Smooth muscle cell (in vitro differentiated cells): ENCODE data around the gene APOBEC3A. TPM values are rescaled to one million over a fixed set of nuclear protein-coding genes. Genes with fewer than 3 reads are reported as not detected.

Experiments used
- DNase-seq: peaks from one replicate; lab custom pipeline; 2025; ENCODE audit not compliant: unreplicated experiment; lab: John Stamatoyannopoulos, UW
- H2AFZ ChIP-seq: fragments of 200-600 bp; sonication (generic); 2 replicates; pipeline ENCODE4 v1.6.0; 2016; ENCODE audit warnings: antibody characterized with exemption, low read depth, mild to moderate bottlenecking
- H3F3A ChIP-seq: fragments of 200-600 bp; sonication (generic); 2 replicates; pipeline ENCODE4 v1.6.0; 2017; ENCODE audit warnings: antibody characterized with exemption, low read depth
- H3K27ac ChIP-seq: fragments of 200-600 bp; sonication (generic); 2 replicates; pipeline ENCODE4 v1.5.1; 2016; ENCODE audit warnings: low read depth, mild to moderate bottlenecking
- H3K27me3 ChIP-seq: fragments of 200-600 bp; sonication (generic); 2 replicates; pipeline ENCODE4 v1.6.1; 2016; ENCODE audit warnings: low read depth, mild to moderate bottlenecking
- H3K36me3 ChIP-seq: fragments of 200-600 bp; sonication (generic); 2 replicates; pipeline ENCODE4 v1.5.1; 2016; ENCODE audit warnings: low read depth
- H3K4me1 ChIP-seq: fragments of 200-600 bp; sonication (generic); 2 replicates; pipeline ENCODE4 v1.5.1; 2016; ENCODE audit warnings: low read depth
- H3K4me2 ChIP-seq: fragments of 200-600 bp; sonication (generic); 2 replicates; pipeline ENCODE4 v1.6.0; 2016; ENCODE audit warnings: mild to moderate bottlenecking
- H3K4me3 ChIP-seq: fragments of 200-600 bp; sonication (generic); 2 replicates; pipeline ENCODE4 v1.5.1; 2016; ENCODE audit warnings: mild to moderate bottlenecking
- H3K79me2 ChIP-seq: fragments of 200-600 bp; sonication (generic); 2 replicates; pipeline ENCODE4 v1.6.0; 2016; ENCODE audit warnings: low read depth, mild to moderate bottlenecking
- H3K9ac ChIP-seq: fragments of 200-600 bp; sonication (generic); 2 replicates; pipeline ENCODE4 v1.6.0; 2016; ENCODE audit warnings: low read depth
- H3K9me3 ChIP-seq: fragments of 200-600 bp; sonication (generic); replicated peaks from 2 replicates; pipeline ENCODE4 v1.5.1; 2016; ENCODE audit warnings: low read depth
- H4K20me1 ChIP-seq: fragments of 200-600 bp; sonication (generic); 2 replicates; pipeline ENCODE4 v1.6.0; 2016; ENCODE audit warnings: low read depth
- CTCF ChIP-seq: fragments of 200-600 bp; sonication (generic); IDR thresholded peaks from 2 replicates; pipeline ENCODE4 v1.5.1; 2017; ENCODE audit warnings: borderline replicate concordance, mild to moderate bottlenecking, antibody characterized with exemption; ENCODE audit not compliant: insufficient read depth, poor library complexity, severe bottlenecking
- WGBS: methylation state at CpG from one replicate; pipeline ENCODE4 v1.1.7; 2016; ENCODE audit warnings: low lambda C conversion rate; 5-methylcytosine and 5-hydroxymethylcytosine counted together
- polyA plus RNA-seq: library from polyadenylated mRNA; unstranded; fragments of >200 nt; fragmentation: Nextera tagmentation; extraction: Ambion mirVana; gene quantifications from 2 replicates; pipeline ENCODE4 v1.2.1, GENCODE V29; 2016
- total RNA-seq: library from RNA; depleted of rRNA; stranded (reverse); fragments of >200 nt; gene quantifications from 2 replicates; pipeline ENCODE4 v1.2.3, GENCODE V29; 2014

Gene APOBEC3A
- total and polyA plus RNA-seq, 2 experiments from 2014 or later = 0.18 TPM; not detected in 1

- Histone ChIP-seq H3K27ac (no peak overlapping the region), H3K79me2 (no peaks in the 10 kb centered on the region), H3K4me2 (no peak overlapping the region), H3K4me1 (no peaks in the 10 kb centered on the region), H4K20me1 (no peaks in the 10 kb centered on the region), H3K9me3 (no peaks in the 10 kb centered on the region), H2AFZ (no peak overlapping the region), H3K4me3 (no peak overlapping the region), H3K27me3 (no peaks in the 10 kb centered on the region), H3F3A (no peaks in the 10 kb centered on the region), H3K9ac (no peak overlapping the region), H3K36me3 (no peaks in the 10 kb centered on the region)
- WGBS = 87% methylated on average over 16 of the region's 17 CpGs
- no peak for TF ChIP-seq CTCF
- no peak for DNase-seq
Observed at GRCh38 chr22:38936562-38936961, 20.8 kb upstream of the APOBEC3A start.

DNA sequence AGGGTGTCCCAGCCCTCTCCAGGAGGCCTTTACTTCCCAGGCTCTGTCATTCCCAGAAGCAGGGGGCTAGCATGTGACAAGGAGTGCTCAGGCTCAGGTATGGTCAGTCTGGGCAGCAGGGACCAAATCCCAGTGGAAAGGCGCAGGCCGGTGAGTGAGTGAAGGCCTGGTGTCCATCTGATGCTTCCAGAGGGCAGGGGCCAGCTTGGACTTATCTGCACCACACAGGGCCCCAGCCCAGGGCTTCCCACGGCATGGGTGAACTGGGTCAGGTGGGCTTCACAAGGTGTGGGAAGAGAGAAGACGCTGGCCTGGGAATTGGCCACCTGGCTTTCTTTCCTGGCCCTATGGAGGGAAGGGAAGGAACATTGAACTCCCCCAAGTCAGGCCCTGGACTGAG, 20.4 kb upstream of the APOBEC3A start:
- H3K9me3 ChIP-seq = no peaks in the 10 kb centered on the region
- no peak overlapping the region for H3K4me2 ChIP-seq
- no peak overlapping the region for H2AFZ ChIP-seq
- TF ChIP-seq CTCF = no peak
- no peaks in the 10 kb centered on the region for H3K27me3 ChIP-seq
- H3K79me2 ChIP-seq = no peaks in the 10 kb centered on the region
- no peak overlapping the region for H3K4me3 ChIP-seq
- no peak overlapping the region for H3K9ac ChIP-seq
- 93% methylated on average over 4 of the region's 4 CpGs for WGBS
- H4K20me1 ChIP-seq = no peaks in the 10 kb centered on the region
- H3F3A ChIP-seq = no peaks in the 10 kb centered on the region
- no peak overlapping the region for H3K27ac ChIP-seq
- H3K4me1 ChIP-seq = no peaks in the 10 kb centered on the region
- DNase-seq = no peak
- no peaks in the 10 kb centered on the region for H3K36me3 ChIP-seq

DNA sequence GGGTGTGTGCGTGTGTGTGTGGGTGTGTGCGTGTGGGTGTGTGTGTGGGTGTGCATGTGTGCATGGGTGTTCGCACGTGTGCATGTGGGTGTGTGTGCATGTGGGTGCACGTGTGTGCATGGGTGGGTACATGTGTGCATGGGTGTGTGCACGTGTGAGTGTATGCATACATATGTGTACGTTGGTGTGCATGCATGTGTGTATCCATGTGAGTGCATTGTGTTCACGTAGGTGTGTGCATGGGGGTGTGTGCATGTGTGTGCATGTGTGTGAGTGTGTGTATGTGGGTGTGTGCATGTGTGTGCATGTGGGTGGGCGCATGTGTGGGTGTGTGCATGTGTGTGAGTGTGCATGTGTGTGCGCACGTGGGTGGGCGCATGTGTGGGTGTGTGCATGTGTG, 19.9 kb upstream of the APOBEC3A start:
- H3K79me2 ChIP-seq = no peaks in the 10 kb centered on the region
- no peaks in the 10 kb centered on the region for H3F3A ChIP-seq
- no peak overlapping the region for H2AFZ ChIP-seq
- no peak overlapping the region for H3K4me3 ChIP-seq
- 94% methylated on average over 12 of the region's 12 CpGs for WGBS
- TF ChIP-seq CTCF = no peak
- H3K4me1 ChIP-seq = no peaks in the 10 kb centered on the region
- H3K36me3 ChIP-seq = no peaks in the 10 kb centered on the region
- no peak overlapping the region for H3K27ac ChIP-seq
- no peak overlapping the region for H3K4me2 ChIP-seq
- no peaks in the 10 kb centered on the region for H3K9me3 ChIP-seq
- H4K20me1 ChIP-seq = no peaks in the 10 kb centered on the region
- DNase-seq = no peak
- H3K27me3 ChIP-seq = no peaks in the 10 kb centered on the region
- H3K9ac ChIP-seq = no peak overlapping the region

DNA sequence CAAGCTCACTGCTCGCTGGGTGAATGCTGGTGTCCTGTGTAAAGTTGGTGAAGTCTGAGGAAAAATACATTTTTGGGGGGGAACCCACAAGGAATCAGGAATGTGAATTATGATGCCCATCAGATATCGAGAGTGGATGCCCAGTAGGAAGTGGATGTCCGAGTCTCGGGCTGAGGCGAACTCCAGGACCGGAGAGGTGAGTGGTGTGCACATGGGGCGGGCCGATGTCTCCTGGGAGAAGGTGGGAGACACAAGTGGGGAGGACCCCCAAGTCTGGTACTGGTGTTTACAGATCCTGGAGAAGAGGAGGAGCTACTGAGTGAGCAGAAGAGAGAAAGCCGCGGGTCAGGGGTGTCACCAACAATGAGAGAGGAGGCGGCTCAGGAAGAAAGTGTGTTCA, 19.2 kb upstream of the APOBEC3A start:
- no peaks in the 10 kb centered on the region for H3K27me3 ChIP-seq
- no peaks in the 10 kb centered on the region for H4K20me1 ChIP-seq
- H3K27ac ChIP-seq = no peak overlapping the region
- no peak for TF ChIP-seq CTCF
- H3K9ac ChIP-seq = no peak overlapping the region
- no peak overlapping the region for H3K4me2 ChIP-seq
- H3F3A ChIP-seq = no peaks in the 10 kb centered on the region
- H3K9me3 ChIP-seq = no peaks in the 10 kb centered on the region
- no peaks in the 10 kb centered on the region for H3K79me2 ChIP-seq
- H2AFZ ChIP-seq = no peak overlapping the region
- H3K36me3 ChIP-seq = no peaks in the 10 kb centered on the region
- no peak overlapping the region for H3K4me3 ChIP-seq
- DNase-seq = no peak
- H3K4me1 ChIP-seq = no peaks in the 10 kb centered on the region
- whole genome bisulfite sequencing = 92% methylated on average over 11 of the region's 11 CpGs
